Keratinocyte (primary cell): ENCODE measurements around the gene FBXO34.

Experiments used
- CTCF ChIP-seq, 3 experiments: IDR thresholded peaks in 1 of 3; conservative IDR thresholded peaks in 1 of 3; optimal IDR thresholded peaks in 1 of 3; 2 replicates in 2 of 3; 3 replicates in 1 of 3; pipeline versions ENCODE3 to v1.5.1; 2011; ENCODE audit warnings: low read length in 3 of 3, mild to moderate bottlenecking in 3 of 3, moderate library complexity in 2 of 3, control low read depth in 1 of 3, inconsistent platforms in 1 of 3; ENCODE audit not compliant: insufficient read depth in 2 of 3; ENCODE audit errors: extremely low read depth in 1 of 3
- EZH2 ChIP-seq: IDR thresholded peaks from one replicate; pipeline ENCODE4 v1.6.1; 2012; ENCODE audit warnings: inconsistent platforms, mild to moderate bottlenecking, low read length, moderate library complexity

GRCh38 chr14:55356913-55357312 lies 85.7 kb downstream of the FBXO34 start:
- TF ChIP-seq EZH2, result no peak
- no peak for TF ChIP-seq CTCF (optimal IDR thresholded peaks at IDR 0.05 in 1 of 3, IDR thresholded peaks at IDR 0.05 in 1 of 3, conservative IDR thresholded peaks at IDR 0.05 in 1 of 3; ENCODE audit: extremely low read depth in 1 of 3, insufficient read depth in 2 of 3, low read length in 3 of 3)
